Caki2 (cell line): Measurements from ENCODE around the gene AIF1. TPM values are rescaled to one million over a fixed set of nuclear protein-coding genes. Genes with fewer than 3 reads are reported as not detected.

Experiments
- total RNA-seq: library from RNA; depleted of rRNA; stranded (reverse); fragments of >200 nt; shearing (Covaris generic); gene quantifications from 2 replicates; pipeline ENCODE4 v1.2.3, GENCODE V29; 2014; ENCODE audit warnings: low replicate concordance; rRNA removed

The AIF1 gene
- total RNA-seq, 1 experiment from 2014 or later = not detected

Other genes starting within 250 kb of the AIF1 start
- 28.9 and 34.3 TPM in 2 replicates for gene MICA, start 211.6 kb upstream of the AIF1 start, total RNA-seq
- gene MICB, start 117.1 kb upstream of the AIF1 start, total RNA-seq = 11.5 and 18.2 TPM in 2 replicates
- not detected in 2 replicates for gene MCCD1, start 86.3 kb upstream of the AIF1 start, total RNA-seq
- 623 and 688 TPM in 2 replicates for gene DDX39B, start 73.2 kb upstream of the AIF1 start, total RNA-seq
- 0.14 and 0.64 TPM in 2 replicates for gene ATP6V1G2, start 68.6 kb upstream of the AIF1 start, total RNA-seq
- gene NFKBIL1, start 67.6 kb upstream of the AIF1 start, total RNA-seq = 52.6 and 56.1 TPM in 2 replicates
- gene LTA, start 42.9 kb upstream of the AIF1 start, total RNA-seq = not detected in 2 replicates
- 0.91 and 4.3 TPM in 2 replicates for gene TNF, start 39.7 kb upstream of the AIF1 start, total RNA-seq
- gene LTB, start 32.8 kb upstream of the AIF1 start, total RNA-seq = not detected in 2 replicates
- not detected in 2 replicates for gene LST1, start 29.0 kb upstream of the AIF1 start, total RNA-seq
- gene NCR3, start 22.2 kb upstream of the AIF1 start, total RNA-seq = not detected in 2 replicates
- 31.0 and 36.2 TPM in 2 replicates for gene PRRC2A, start 5.5 kb downstream of the AIF1 start, total RNA-seq
- 286 and 338 TPM in 2 replicates for gene BAG6, start 37.4 kb downstream of the AIF1 start, total RNA-seq
- gene APOM, start 40.7 kb downstream of the AIF1 start, total RNA-seq = 9.2 TPM in 1 of 2 replicates, not detected in the other
- 12.4 and 21.5 TPM in 2 replicates for gene C6orf47, start 45.5 kb downstream of the AIF1 start, total RNA-seq
- gene GPANK1, start 49.8 kb downstream of the AIF1 start, total RNA-seq = 35.2 and 52.4 TPM in 2 replicates
- 66.9 and 104 TPM in 2 replicates for gene CSNK2B, start 50.8 kb downstream of the AIF1 start, total RNA-seq
- not detected in 2 replicates for gene LY6G5B, start 54.7 kb downstream of the AIF1 start, total RNA-seq
- 0.30 TPM in 1 of 2 replicates, not detected in the other for gene LY6G5C, start 65.8 kb downstream of the AIF1 start, total RNA-seq
- 46.9 and 75.6 TPM in 2 replicates for gene ABHD16A, start 88.1 kb downstream of the AIF1 start, total RNA-seq
- not detected in 2 replicates for gene LY6G6F, start 91.6 kb downstream of the AIF1 start, total RNA-seq
- gene LY6G6D, start 100.1 kb downstream of the AIF1 start, total RNA-seq = not detected in 2 replicates
- gene LY6G6C, start 106.5 kb downstream of the AIF1 start, total RNA-seq = not detected in 2 replicates
- gene MPIG6B, start 108.1 kb downstream of the AIF1 start, total RNA-seq = not detected in 2 replicates
- gene DDAH2, start 114.1 kb downstream of the AIF1 start, total RNA-seq = 214 and 216 TPM in 2 replicates
- 1,335 and 1,598 TPM in 2 replicates for gene CLIC1, start 121.3 kb downstream of the AIF1 start, total RNA-seq
- 20.2 and 54.7 TPM in 2 replicates for gene MSH5, start 124.8 kb downstream of the AIF1 start, total RNA-seq
- gene SAPCD1, start 147.4 kb downstream of the AIF1 start, total RNA-seq = 6.2 TPM in 1 of 2 replicates, not detected in the other
- 5.5 and 6.1 TPM in 2 replicates for gene VWA7, start 162.1 kb downstream of the AIF1 start, total RNA-seq
- gene VARS1, start 180.5 kb downstream of the AIF1 start, total RNA-seq = 122 and 144 TPM in 2 replicates
- 75.6 and 85.5 TPM in 2 replicates for gene LSM2, start 191.7 kb downstream of the AIF1 start, total RNA-seq
- gene HSPA1L, start 200.0 kb downstream of the AIF1 start, total RNA-seq = 0.61 and 2.0 TPM in 2 replicates
- gene HSPA1A, start 200.3 kb downstream of the AIF1 start, total RNA-seq = 316 and 350 TPM in 2 replicates
- 441 and 449 TPM in 2 replicates for gene HSPA1B, start 212.5 kb downstream of the AIF1 start, total RNA-seq
- 73.1 and 105 TPM in 2 replicates for gene NEU1, start 247.6 kb downstream of the AIF1 start, total RNA-seq